ENCODE measurements around the gene CACNA1C. TPM values are rescaled to one million over a fixed set of nuclear protein-coding genes. Genes with fewer than 3 reads are reported as not detected.

The CACNA1C gene
- polyA plus RNA-seq, 4 donors = 0.67 to 2.5 (median 2.0) TPM

- no peaks in the 10 kb centered on the region for H3K9me3 ChIP-seq (ENCODE audit: control insufficient read depth in 2 of 2, insufficient read depth in 1 of 2, low read depth in 1 of 2, low read length in 1 of 2)
- H3K4me3 ChIP-seq (ENCODE audit: low read depth in 1 of 3, low read length in 3 of 3) = no peak overlapping the region
- DNase-seq (no peak), FAIRE-seq (no peak)
- peak overlapping the region in 1 of 3 donors; percentile 43 for H3K27ac ChIP-seq (ENCODE audit: low read depth in 1 of 3, low read length in 2 of 3)
- H3K4me1 ChIP-seq (ENCODE audit: control insufficient read depth in 3 of 3, insufficient read depth in 2 of 3, low read depth in 1 of 3, low read length in 2 of 3) = peaks cover 0 to 23% (median 0%) of the 10 kb centered on the region in 3 donors
- WGBS, 3 donors = 64 to 79% (median 69%) methylated on average over 6 of the region's 6 CpGs
- no peaks in the 10 kb centered on the region for H3K36me3 ChIP-seq (ENCODE audit: control insufficient read depth in 3 of 3, insufficient read depth in 2 of 3, low read depth in 1 of 3, low read length in 3 of 3)
- H3K27me3 ChIP-seq (ENCODE audit: control insufficient read depth in 3 of 3, insufficient read depth in 3 of 3, low read length in 3 of 3) = no peaks in the 10 kb centered on the region
These were observed 212.0 kb downstream of the CACNA1C start for GRCh38 chr12:2264651-2265232.

- Histone ChIP-seq H3K9me3 (ENCODE audit: control insufficient read depth in 2 of 2, insufficient read depth in 1 of 2, low read depth in 1 of 2, low read length in 1 of 2) (no peaks in the 10 kb centered on the region), H3K27ac (ENCODE audit: low read depth in 1 of 3, low read length in 2 of 3) (peak overlapping the region in 1 of 3 donors; percentile 43), H3K4me3 (ENCODE audit: low read depth in 1 of 3, low read length in 3 of 3) (no peak overlapping the region), H3K36me3 (ENCODE audit: control insufficient read depth in 3 of 3, insufficient read depth in 2 of 3, low read depth in 1 of 3, low read length in 3 of 3) (no peaks in the 10 kb centered on the region), H3K4me1 (ENCODE audit: control insufficient read depth in 3 of 3, insufficient read depth in 2 of 3, low read depth in 1 of 3, low read length in 2 of 3) (peaks cover 0 to 23% (median 0%) of the 10 kb centered on the region in 3 donors), H3K27me3 (ENCODE audit: control insufficient read depth in 3 of 3, insufficient read depth in 3 of 3, low read length in 3 of 3) (no peaks in the 10 kb centered on the region)
- FAIRE-seq (no peak), DNase-seq (no peak)
- WGBS, 3 donors = 73 to 80% (median 77%) methylated on average over 9 of the region's 9 CpGs
These were observed 212.8 kb downstream of the CACNA1C start for GRCh38 chr12:2265461-2266167.

- no peak overlapping the region for H3K4me3 ChIP-seq (ENCODE audit: low read depth in 1 of 3, low read length in 3 of 3)
- H3K9me3 ChIP-seq (ENCODE audit: control insufficient read depth in 2 of 2, insufficient read depth in 1 of 2, low read depth in 1 of 2, low read length in 1 of 2) = no peaks in the 10 kb centered on the region
- H3K36me3 ChIP-seq (ENCODE audit: control insufficient read depth in 3 of 3, insufficient read depth in 2 of 3, low read depth in 1 of 3, low read length in 3 of 3) = no peaks in the 10 kb centered on the region
- FAIRE-seq (no peak), DNase-seq (peak; percentile 89 to 93)
- peak overlapping the region; percentile 56 to 69 (median 66) for H3K27ac ChIP-seq (ENCODE audit: low read depth in 1 of 3, low read length in 2 of 3)
- H3K4me1 ChIP-seq (ENCODE audit: control insufficient read depth in 3 of 3, insufficient read depth in 2 of 3, low read depth in 1 of 3, low read length in 2 of 3) = peaks cover 0 to 23% (median 0%) of the 10 kb centered on the region in 3 donors
- H3K27me3 ChIP-seq (ENCODE audit: control insufficient read depth in 3 of 3, insufficient read depth in 3 of 3, low read length in 3 of 3) = no peaks in the 10 kb centered on the region
- 13 to 61% (median 32%) methylated on average over 13 of the region's 13 CpGs for WGBS, 3 donors
These were observed 214.2 kb downstream of the CACNA1C start for GRCh38 chr12:2266666-2267620.

GRCh38 chr12:2267703-2268470, 215.1 kb downstream of the CACNA1C start:
- H3K27ac ChIP-seq (ENCODE audit: low read depth in 1 of 3, low read length in 2 of 3) = peak overlapping the region; percentile 56 to 69 (median 66)
- H3K36me3 ChIP-seq (ENCODE audit: control insufficient read depth in 3 of 3, insufficient read depth in 2 of 3, low read depth in 1 of 3, low read length in 3 of 3) = no peaks in the 10 kb centered on the region
- no peaks in the 10 kb centered on the region for H3K27me3 ChIP-seq (ENCODE audit: control insufficient read depth in 3 of 3, insufficient read depth in 3 of 3, low read length in 3 of 3)
- FAIRE-seq (no peak), DNase-seq (no peak)
- 45 to 65% (median 52%) methylated on average over 13 of the region's 13 CpGs for WGBS, 3 donors
- H3K9me3 ChIP-seq (ENCODE audit: control insufficient read depth in 2 of 2, insufficient read depth in 1 of 2, low read depth in 1 of 2, low read length in 1 of 2) = no peaks in the 10 kb centered on the region
- H3K4me3 ChIP-seq (ENCODE audit: low read depth in 1 of 3, low read length in 3 of 3) = no peak overlapping the region
- H3K4me1 ChIP-seq (ENCODE audit: control insufficient read depth in 3 of 3, insufficient read depth in 2 of 3, low read depth in 1 of 3, low read length in 2 of 3) = peaks cover 0 to 23% (median 0%) of the 10 kb centered on the region in 3 donors

GRCh38 chr12:2268471-2269286, 215.9 kb downstream of the CACNA1C start:
- 60 to 79% (median 69%) methylated on average over 18 of the region's 18 CpGs for WGBS, 3 donors
- Histone ChIP-seq H3K27me3 (ENCODE audit: control insufficient read depth in 3 of 3, insufficient read depth in 3 of 3, low read length in 3 of 3) (no peaks in the 10 kb centered on the region), H3K4me1 (ENCODE audit: control insufficient read depth in 3 of 3, insufficient read depth in 2 of 3, low read depth in 1 of 3, low read length in 2 of 3) (peaks cover 0 to 23% (median 0%) of the 10 kb centered on the region in 3 donors), H3K9me3 (ENCODE audit: control insufficient read depth in 2 of 2, insufficient read depth in 1 of 2, low read depth in 1 of 2, low read length in 1 of 2) (no peaks in the 10 kb centered on the region), H3K36me3 (ENCODE audit: control insufficient read depth in 3 of 3, insufficient read depth in 2 of 3, low read depth in 1 of 3, low read length in 3 of 3) (no peaks in the 10 kb centered on the region), H3K4me3 (ENCODE audit: low read depth in 1 of 3, low read length in 3 of 3) (no peak overlapping the region), H3K27ac (ENCODE audit: low read depth in 1 of 3, low read length in 2 of 3) (peak overlapping the region in 1 of 3 donors; percentile 69)
- DNase-seq = no peak
- no peak for FAIRE-seq

GRCh38 chr12:2270846-2271245, 218.1 kb downstream of the CACNA1C start:
- no peak overlapping the region for H3K27ac ChIP-seq (ENCODE audit: low read depth in 1 of 3, low read length in 2 of 3)
- no peak overlapping the region for H3K4me3 ChIP-seq (ENCODE audit: low read depth in 1 of 3, low read length in 3 of 3)
- H3K9me3 ChIP-seq (ENCODE audit: control insufficient read depth in 2 of 2, insufficient read depth in 1 of 2, low read depth in 1 of 2, low read length in 1 of 2) = no peaks in the 10 kb centered on the region
- 69 to 82% (median 71%) methylated on average over 5 to 6 of the region's 6 CpGs for WGBS, 3 donors
- H3K4me1 ChIP-seq (ENCODE audit: control insufficient read depth in 3 of 3, insufficient read depth in 2 of 3, low read depth in 1 of 3, low read length in 2 of 3) = peaks cover 0 to 23% (median 0%) of the 10 kb centered on the region in 3 donors
- H3K27me3 ChIP-seq (ENCODE audit: control insufficient read depth in 3 of 3, insufficient read depth in 3 of 3, low read length in 3 of 3) = no peaks in the 10 kb centered on the region
- peaks cover 0 to 2% (median 0%) of the 10 kb centered on the region in 3 donors for H3K36me3 ChIP-seq (ENCODE audit: control insufficient read depth in 3 of 3, insufficient read depth in 2 of 3, low read depth in 1 of 3, low read length in 3 of 3)
- DNase-seq (no peak), FAIRE-seq (no peak)

- Histone ChIP-seq H3K27ac (ENCODE audit: low read depth in 1 of 3, low read length in 2 of 3) (no peak overlapping the region), H3K4me1 (ENCODE audit: control insufficient read depth in 3 of 3, insufficient read depth in 2 of 3, low read depth in 1 of 3, low read length in 2 of 3) (peaks cover 0 to 25% (median 3%) of the 10 kb centered on the region in 3 donors), H3K36me3 (ENCODE audit: control insufficient read depth in 3 of 3, insufficient read depth in 2 of 3, low read depth in 1 of 3, low read length in 3 of 3) (peaks cover 0 to 2% (median 0%) of the 10 kb centered on the region in 3 donors), H3K4me3 (ENCODE audit: low read depth in 1 of 3, low read length in 3 of 3) (no peak overlapping the region), H3K27me3 (ENCODE audit: control insufficient read depth in 3 of 3, insufficient read depth in 3 of 3, low read length in 3 of 3) (no peaks in the 10 kb centered on the region), H3K9me3 (ENCODE audit: control insufficient read depth in 2 of 2, insufficient read depth in 1 of 2, low read depth in 1 of 2, low read length in 1 of 2) (no peaks in the 10 kb centered on the region)
- WGBS, 3 donors = 81 to 84% (median 82%) methylated on average over 4 of the region's 4 CpGs
- no peak for DNase-seq
- FAIRE-seq = no peak
These were observed 219.2 kb downstream of the CACNA1C start for GRCh38 chr12:2271961-2272360.
